ENCODE results near the gene NOS3. TPM values are rescaled to one million over a fixed set of nuclear protein-coding genes. Genes with fewer than 3 reads are reported as not detected.

The NOS3 gene
- total and polyA plus RNA-seq, 2 donors from 2014 or later = 9.3 to 51.7 TPM

DNA sequence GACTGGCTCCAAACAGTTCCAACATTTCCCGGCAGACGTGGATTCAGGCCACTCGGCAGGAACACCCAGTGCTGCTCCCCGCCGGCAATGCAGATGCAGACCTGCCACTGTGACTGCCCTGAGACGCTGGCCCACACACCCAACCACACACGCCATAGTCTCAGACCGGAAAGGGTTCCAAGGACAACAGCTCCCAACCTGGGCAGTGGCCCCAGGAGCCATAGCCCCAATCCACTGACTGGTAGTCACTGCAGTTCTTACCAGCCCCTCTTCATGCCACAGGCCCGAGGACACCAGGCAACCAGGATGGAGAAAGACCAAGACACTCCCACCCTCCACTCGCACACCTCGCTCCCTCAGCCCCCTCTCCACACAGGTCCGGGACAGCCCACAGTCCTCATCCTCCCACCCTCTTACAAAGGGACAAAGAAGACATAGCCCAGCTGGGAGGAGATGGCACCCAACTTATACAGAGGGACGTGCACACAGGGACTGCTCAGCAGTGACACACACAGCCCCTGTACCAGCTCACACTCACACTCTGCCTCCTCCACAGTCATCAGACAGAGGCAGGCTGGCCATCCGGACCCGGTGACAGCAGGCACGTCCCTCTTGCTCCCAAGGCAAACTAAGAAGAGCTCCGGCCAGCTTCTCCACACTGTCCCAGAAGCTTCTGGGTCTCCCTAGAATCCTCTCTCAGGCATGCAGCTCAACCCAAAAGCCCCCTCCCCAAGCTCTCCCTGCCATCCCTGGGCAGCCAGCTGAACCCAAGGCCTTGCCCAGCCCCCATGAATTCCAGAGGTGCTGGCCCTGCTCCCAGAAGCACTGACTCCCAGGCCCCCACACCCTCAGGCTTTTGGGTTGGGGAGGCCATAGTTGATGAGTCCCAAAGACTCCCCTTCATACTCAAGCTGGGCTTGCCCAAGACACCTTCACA, 37.5 kb upstream of the NOS3 start:
- TF ChIP-seq, protein P1, sequence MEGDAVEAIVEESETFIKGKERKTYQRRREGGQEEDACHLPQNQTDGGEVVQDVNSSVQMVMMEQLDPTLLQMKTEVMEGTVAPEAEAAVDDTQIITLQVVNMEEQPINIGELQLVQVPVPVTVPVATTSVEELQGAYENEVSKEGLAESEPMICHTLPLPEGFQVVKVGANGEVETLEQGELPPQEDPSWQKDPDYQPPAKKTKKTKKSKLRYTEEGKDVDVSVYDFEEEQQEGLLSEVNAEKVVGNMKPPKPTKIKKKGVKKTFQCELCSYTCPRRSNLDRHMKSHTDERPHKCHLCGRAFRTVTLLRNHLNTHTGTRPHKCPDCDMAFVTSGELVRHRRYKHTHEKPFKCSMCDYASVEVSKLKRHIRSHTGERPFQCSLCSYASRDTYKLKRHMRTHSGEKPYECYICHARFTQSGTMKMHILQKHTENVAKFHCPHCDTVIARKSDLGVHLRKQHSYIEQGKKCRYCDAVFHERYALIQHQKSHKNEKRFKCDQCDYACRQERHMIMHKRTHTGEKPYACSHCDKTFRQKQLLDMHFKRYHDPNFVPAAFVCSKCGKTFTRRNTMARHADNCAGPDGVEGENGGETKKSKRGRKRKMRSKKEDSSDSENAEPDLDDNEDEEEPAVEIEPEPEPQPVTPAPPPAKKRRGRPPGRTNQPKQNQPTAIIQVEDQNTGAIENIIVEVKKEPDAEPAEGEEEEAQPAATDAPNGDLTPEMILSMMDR (IDR thresholded peaks at IDR 0.05; ENCODE audit: borderline replicate concordance, extremely low read depth, insufficient read depth) = no peak
- Histone ChIP-seq H3K9ac (ENCODE audit: low read length in 3 of 3) (no peak overlapping the region), H3K4me3 (ENCODE audit: low read length in 3 of 3) (no peak overlapping the region), H3K27ac (ENCODE audit: low read depth in 2 of 2, low read length in 2 of 2) (no peak overlapping the region), H3K36me3 (ENCODE audit: control insufficient read depth in 2 of 3, insufficient read depth in 3 of 3, low read length in 3 of 3) (no peaks in the 10 kb centered on the region), H3K4me1 (ENCODE audit: control insufficient read depth in 2 of 3, insufficient read depth in 2 of 3, low read depth in 1 of 3, low read length in 3 of 3) (peaks cover 0 to 9% (median 0%) of the 10 kb centered on the region in 3 donors), H3K9me3 (ENCODE audit: control insufficient read depth in 2 of 3, insufficient read depth in 1 of 3, low read length in 3 of 3) (no peaks in the 10 kb centered on the region), H3K27me3 (ENCODE audit: control insufficient read depth, insufficient read depth, low read length) (no peaks in the 10 kb centered on the region)
- intact Hi-C loops (cut with DNase I) = no loop called here
- peak in 2 of 5 donors; percentile 36 to 38 for DNase-seq
- no peak for FAIRE-seq

DNA sequence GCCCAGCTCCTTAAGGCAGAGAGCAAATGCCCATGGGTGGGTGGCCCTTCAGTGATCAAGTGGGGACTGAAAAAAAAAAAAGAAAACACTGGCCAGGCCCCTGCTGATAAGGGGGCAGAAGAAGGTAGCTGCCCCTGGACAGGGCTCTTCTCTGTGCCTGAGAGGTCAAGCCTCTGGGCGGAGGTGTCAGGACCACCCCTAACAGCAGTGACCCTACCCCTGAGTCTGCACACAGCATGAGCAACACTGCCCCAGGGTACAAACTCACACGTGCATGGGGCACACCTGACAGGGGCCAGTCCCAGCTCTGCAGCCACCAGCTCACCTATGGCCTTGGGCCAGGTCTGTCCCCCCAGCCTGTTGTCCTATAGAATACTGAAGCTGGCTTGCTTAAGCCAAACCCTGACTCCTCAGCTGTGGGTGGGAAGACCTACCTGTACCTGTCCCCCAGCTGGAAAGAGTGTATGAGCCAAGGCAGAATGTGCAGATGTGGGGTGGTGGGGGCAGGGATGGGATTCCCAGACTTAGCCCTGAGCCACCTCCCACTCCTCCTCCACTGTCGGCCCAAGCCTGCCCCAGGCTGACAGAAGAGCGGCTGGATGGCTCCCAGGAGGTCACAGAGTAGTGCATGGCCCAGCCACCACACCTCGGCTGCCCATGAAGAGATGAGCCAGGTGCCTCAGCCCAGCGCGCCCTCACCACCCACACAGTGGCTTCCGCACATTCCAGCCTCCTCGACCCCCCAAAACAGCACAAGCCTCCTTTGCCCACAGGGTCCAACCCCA, 36.4 kb upstream of the NOS3 start:
- Histone ChIP-seq H3K27me3 (ENCODE audit: control insufficient read depth, insufficient read depth, low read length) (no peaks in the 10 kb centered on the region), H3K27ac (ENCODE audit: low read depth in 2 of 2, low read length in 2 of 2) (no peak overlapping the region), H3K4me3 (ENCODE audit: low read length in 3 of 3) (no peak overlapping the region), H3K36me3 (ENCODE audit: control insufficient read depth in 2 of 3, insufficient read depth in 3 of 3, low read length in 3 of 3) (no peaks in the 10 kb centered on the region), H3K4me1 (ENCODE audit: control insufficient read depth in 2 of 3, insufficient read depth in 2 of 3, low read depth in 1 of 3, low read length in 3 of 3) (peaks cover 0 to 9% (median 0%) of the 10 kb centered on the region in 3 donors), H3K9me3 (ENCODE audit: control insufficient read depth in 2 of 3, insufficient read depth in 1 of 3, low read length in 3 of 3) (no peaks in the 10 kb centered on the region), H3K9ac (ENCODE audit: low read length in 3 of 3) (no peak overlapping the region)
- peak in 2 of 5 donors; percentile 25 to 59 for DNase-seq
- no peak for FAIRE-seq
- intact Hi-C loops (cut with DNase I) = no loop called here
- TF ChIP-seq, protein P1 (IDR thresholded peaks at IDR 0.05; ENCODE audit: borderline replicate concordance, extremely low read depth, insufficient read depth) = no peak

DNA sequence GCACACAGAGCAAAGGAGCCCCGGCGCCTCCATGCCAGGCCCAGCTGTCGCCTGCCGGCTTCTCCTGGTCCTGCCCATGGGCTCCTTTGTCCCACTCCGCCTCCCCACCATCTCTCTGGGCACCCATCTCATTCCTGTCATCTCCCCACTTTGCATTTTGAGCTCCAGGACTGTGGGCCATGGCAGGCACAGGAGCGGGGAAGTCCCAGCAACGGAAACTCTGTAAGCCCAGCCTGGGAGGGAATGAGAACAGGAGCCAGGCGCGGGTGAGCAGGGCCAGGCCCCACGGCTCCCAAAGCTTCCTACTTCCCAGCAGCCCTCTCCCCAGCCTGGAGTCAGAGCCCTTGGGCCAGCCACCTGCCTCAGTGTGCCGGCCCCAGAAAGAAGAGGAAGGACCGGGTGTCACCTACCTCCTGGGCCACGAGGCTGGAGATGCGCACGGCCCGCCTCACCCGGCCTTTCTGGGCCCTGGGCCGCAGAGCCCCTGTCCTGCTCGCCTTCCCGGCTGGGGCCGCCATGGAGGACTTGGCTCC, 35.8 kb upstream of the NOS3 start:
- no peaks in the 10 kb centered on the region for H3K9me3 ChIP-seq (ENCODE audit: control insufficient read depth in 2 of 3, insufficient read depth in 1 of 3, low read length in 3 of 3)
- peak in 2 of 5 donors; percentile 26 to 45 for DNase-seq
- no peaks in the 10 kb centered on the region for H3K27me3 ChIP-seq (ENCODE audit: control insufficient read depth, insufficient read depth, low read length)
- H3K36me3 ChIP-seq (ENCODE audit: control insufficient read depth in 2 of 3, insufficient read depth in 3 of 3, low read length in 3 of 3) = no peaks in the 10 kb centered on the region
- H3K4me3 ChIP-seq (ENCODE audit: low read length in 3 of 3) = no peak overlapping the region
- intact Hi-C loops (cut with DNase I) = no loop called here
- TF ChIP-seq, protein P1 (IDR thresholded peaks at IDR 0.05; ENCODE audit: borderline replicate concordance, extremely low read depth, insufficient read depth) = no peak
- peaks cover 0 to 9% (median 0%) of the 10 kb centered on the region in 3 donors for H3K4me1 ChIP-seq (ENCODE audit: control insufficient read depth in 2 of 3, insufficient read depth in 2 of 3, low read depth in 1 of 3, low read length in 3 of 3)
- H3K27ac ChIP-seq (ENCODE audit: low read depth in 2 of 2, low read length in 2 of 2) = no peak overlapping the region
- no peak for FAIRE-seq
- no peak overlapping the region for H3K9ac ChIP-seq (ENCODE audit: low read length in 3 of 3)
